SK-N-SH (cell line): ENCODE data around the gene TNS4. TPM values are rescaled to one million over a fixed set of nuclear protein-coding genes. Genes with fewer than 3 reads are reported as not detected.

Source experiments
- CTCF ChIA-PET: fragments of 300-600, 350-600 bp; formaldehyde crosslinking; extraction: SDS; loops from one replicate; lab custom pipeline; 2021; lab: Yijun Ruan, JAX
- POLR2A ChIA-PET: fragments of 350-600 bp; sonication (Branson Sonifier 250); formaldehyde crosslinking; extraction: SDS; loops from one replicate; lab custom pipeline; 2020; ENCODE audit warnings: antibody characterized with exemption, inconsistent platforms; lab: Yijun Ruan, JAX
- DNase-seq: peaks from one replicate; pipeline ENCODE4 v3.0.0; 2012
- H2AFZ ChIP-seq: fragments of 200-600 bp; sonication (generic); 2 replicates; pipeline ENCODE4 v1.8.1; 2016; ENCODE audit warnings: antibody characterized with exemption, mild to moderate bottlenecking, low read depth
- H3F3A ChIP-seq: fragments of 200-600 bp; sonication (generic); replicated peaks from 2 replicates; pipeline ENCODE3; 2016; ENCODE audit warnings: antibody characterized with exemption, mild to moderate bottlenecking; ENCODE audit not compliant: insufficient read depth
- H3K27ac ChIP-seq, 2 experiments: fragments of 200-500 bp in 1 of 2; fragments of 200-600 bp in 1 of 2; sonication (Bioruptor generic) in 1 of 2; sonication (generic), shearing (Covaris generic) in 1 of 2; 2 replicates each; pipeline versions ENCODE4 v1.5.1 to v1.6.1; 2014 to 2016; ENCODE audit warnings: low read depth in 2 of 2, inconsistent platforms in 1 of 2, low read length in 1 of 2, mild to moderate bottlenecking in 1 of 2, mixed read lengths in 1 of 2
- H3K27me3 ChIP-seq: fragments of 200-600 bp; sonication (generic), shearing (Covaris generic); 2 replicates; pipeline ENCODE4 v1.6.1; 2016; ENCODE audit warnings: mixed run types; ENCODE audit not compliant: insufficient read depth
- H3K36me3 ChIP-seq, 2 experiments: fragments of 200-500 bp in 1 of 2; fragments of 200-600 bp in 1 of 2; sonication (Bioruptor generic) in 1 of 2; sonication (generic) in 1 of 2; replicated peaks in 1 of 2; 2 replicates each; pipeline versions ENCODE3 to v1.5.1; 2014 to 2016; ENCODE audit warnings: low read length in 1 of 2, mild to moderate bottlenecking in 1 of 2; ENCODE audit not compliant: insufficient read depth in 2 of 2, control insufficient read depth in 1 of 2
- H3K4me1 ChIP-seq, 2 experiments: fragments of 200-500 bp in 1 of 2; fragments of 200-600 bp in 1 of 2; sonication (Bioruptor generic) in 1 of 2; sonication (generic), shearing (Covaris generic) in 1 of 2; 2 replicates each; pipeline versions ENCODE4 v1.5.1 to v1.6.1; 2014 to 2016; ENCODE audit warnings: low read depth in 1 of 2, low read length in 1 of 2, mixed run types in 1 of 2; ENCODE audit not compliant: insufficient read depth in 2 of 2, control insufficient read depth in 1 of 2
- H3K4me2 ChIP-seq: fragments of 200-600 bp; sonication (generic), shearing (Covaris generic); 2 replicates; pipeline ENCODE4 v1.6.1; 2017; ENCODE audit warnings: mixed run types
- H3K4me3 ChIP-seq, 2 experiments: fragments of 200-500 bp in 1 of 2; fragments of 200-600 bp in 1 of 2; sonication (Bioruptor generic) in 1 of 2; sonication (generic), shearing (Covaris generic) in 1 of 2; 2 replicates each; pipeline versions ENCODE4 v1.5.1 to v1.8.1; 2014 to 2016; ENCODE audit warnings: low read depth in 2 of 2, inconsistent platforms in 1 of 2, low read length in 1 of 2, mild to moderate bottlenecking in 1 of 2, mixed read lengths in 1 of 2, moderate library complexity in 1 of 2
- H3K79me2 ChIP-seq: fragments of 200-600 bp; sonication (generic); 2 replicates; pipeline ENCODE4 v1.8.1; 2017; ENCODE audit warnings: mild to moderate bottlenecking; ENCODE audit not compliant: insufficient read depth
- H3K9ac ChIP-seq: fragments of 200-600 bp; sonication (generic); 2 replicates; pipeline ENCODE4 v1.6.1; 2017; ENCODE audit warnings: mixed run types
- H3K9me2 ChIP-seq: fragments of 200-600 bp; sonication (generic); 2 replicates; pipeline ENCODE4 v1.6.1; 2017; ENCODE audit warnings: mixed run types
- H3K9me3 ChIP-seq: fragments of 200-600 bp; sonication (generic); 2 replicates; pipeline ENCODE4 v1.6.1; 2017; ENCODE audit warnings: mixed run types, mild to moderate bottlenecking, moderate library complexity
- H4K20me1 ChIP-seq: fragments of 200-600 bp; sonication (generic); 2 replicates; pipeline ENCODE4 v1.6.1; 2017; ENCODE audit warnings: mild to moderate bottlenecking, mixed run types; ENCODE audit not compliant: insufficient read depth
- ELF1 ChIP-seq: IDR thresholded peaks from 2 replicates; pipeline ENCODE4 v1.4.0; 2012
- EP300 ChIP-seq, 2 experiments: IDR thresholded peaks; 2 replicates each; pipeline versions ENCODE4 v1.4.0 to v1.6.1; 2012; ENCODE audit warnings: borderline replicate concordance in 1 of 2, low read depth in 1 of 2, low read length in 1 of 2
- FOSL2 ChIP-seq: IDR thresholded peaks from 2 replicates; pipeline ENCODE4 v1.4.0; 2012; ENCODE audit warnings: low read depth, mild to moderate bottlenecking, moderate library complexity, borderline replicate concordance
- FOXM1 ChIP-seq: IDR thresholded peaks from 2 replicates; pipeline ENCODE4 v1.4.0; 2012; ENCODE audit warnings: low read depth, mild to moderate bottlenecking
- GABPA ChIP-seq: IDR thresholded peaks from 2 replicates; pipeline ENCODE4 v1.4.0; 2012; ENCODE audit warnings: low read depth, mild to moderate bottlenecking
- GATA2 ChIP-seq: sonication (generic); formaldehyde crosslinking; IDR thresholded peaks from 2 replicates; pipeline ENCODE4 v1.5.0; 2020; ENCODE audit warnings: mild to moderate bottlenecking, missing genetic modification reagents
- IRF3 ChIP-seq: fragments of 150-350 bp; IDR thresholded peaks from 2 replicates; pipeline ENCODE4 v1.6.1; 2016; ENCODE audit warnings: mild to moderate bottlenecking, low read depth, low read length
- MAX ChIP-seq: IDR thresholded peaks from 2 replicates; pipeline ENCODE4 v1.4.0; 2012; ENCODE audit warnings: low read depth
- MEF2A ChIP-seq: IDR thresholded peaks from 2 replicates; pipeline ENCODE4 v1.4.0; 2012; ENCODE audit warnings: low read depth, borderline replicate concordance
- PBX3 ChIP-seq: IDR thresholded peaks from 2 replicates; pipeline ENCODE4; 2012
- REST ChIP-seq: IDR thresholded peaks from 2 replicates; pipeline ENCODE4 v1.6.1; 2012; ENCODE audit warnings: mild to moderate bottlenecking, low read depth, low read length, moderate library complexity
- RFX5 ChIP-seq: IDR thresholded peaks from 2 replicates; pipeline ENCODE4 v1.6.1; 2012; ENCODE audit warnings: mild to moderate bottlenecking, improper control_type of control experiment, low read length
- RXRA ChIP-seq: IDR thresholded peaks from 2 replicates; pipeline ENCODE4 v1.4.0; 2012; ENCODE audit warnings: low read depth, mild to moderate bottlenecking, borderline replicate concordance
- SIN3A ChIP-seq: IDR thresholded peaks from 2 replicates; pipeline ENCODE4 v1.6.1; 2012; ENCODE audit warnings: low read depth, mild to moderate bottlenecking, low read length, moderate library complexity, borderline replicate concordance
- SMC3 ChIP-seq: IDR thresholded peaks from 2 replicates; pipeline ENCODE4 v1.6.1; 2012; ENCODE audit warnings: low read depth, low read length, improper control_type of control experiment
- TCF12 ChIP-seq: IDR thresholded peaks from 2 replicates; pipeline ENCODE4 v1.4.0; 2012
- TEAD4 ChIP-seq: IDR thresholded peaks from 2 replicates; pipeline ENCODE4 v1.4.0; 2012; ENCODE audit warnings: mild to moderate bottlenecking, borderline replicate concordance; ENCODE audit not compliant: insufficient read depth
- YY1 ChIP-seq: IDR thresholded peaks from 2 replicates; pipeline ENCODE4 v1.4.0; 2012; ENCODE audit warnings: low read depth, mild to moderate bottlenecking
- ZBTB33 ChIP-seq: IDR thresholded peaks from 2 replicates; pipeline ENCODE4 v1.4.0; 2012; ENCODE audit warnings: low read depth, borderline replicate concordance
- WGBS: methylation state at CpG from one replicate; pipeline ENCODE4 v1.1.6; 2017; ENCODE audit warnings: low lambda C conversion rate; 5-methylcytosine and 5-hydroxymethylcytosine counted together
- polyA plus RNA-seq, 3 experiments: library from polyadenylated mRNA; depleted of rRNA; stranded (reverse); fragments of >200 nt; gene quantifications; 2 replicates each; pipeline ENCODE4 v1.2.3, GENCODE V29; 2012

TNS4 gene
- polyA plus RNA-seq, 1 of the 3 experiments (the other 2 are of a cell fraction): not detected

- no peak for DNase-seq
- Histone ChIP-seq H3K4me1 (peaks cover 26 to 67% of the 10 kb centered on the region in 2 experiments), H2AFZ (no peak overlapping the region), H3K36me3 (peaks cover 11 to 30% of the 10 kb centered on the region in 2 experiments), H3K79me2 (peaks cover 28% of the 10 kb centered on the region; the same call in 1 of the 2 replicates), H3K9me2 (no peaks in the 10 kb centered on the region), H3K9me3 (no peaks in the 10 kb centered on the region), H3K4me2 (peak overlapping the region; percentile 53), H3K27ac (peak overlapping the region; percentile 54 to 71), H3K4me3 (no peak overlapping the region), H3F3A (peaks cover 25% of the 10 kb centered on the region), H3K27me3 (no peaks in the 10 kb centered on the region), H3K9ac (no peak overlapping the region; the same call in 1 of the 2 replicates), H4K20me1 (no peaks in the 10 kb centered on the region)
- ChIA-PET POLR2A (interaction anchor here (2.7 kb wide), 1 partner anchor 8 kb away, joined by 15 read pairs; no protein-coding TSS in a partner anchor), CTCF (interaction anchor here (1.0 to 18.2 kb wide), 9 partner anchors 3 to 121 kb away, joined by 3 to 332 read pairs (median 34); partner anchors contain the start of gene IGFBP4)
- 52% methylated on average over 7 of the region's 7 CpGs for WGBS
- no peak for TF ChIP-seq ZBTB33
- TF ChIP-seq FOSL2: peak; percentile 71
These were observed 49.1 kb downstream of the TNS4 start for GRCh38 chr17:40452216-40452787.

- Histone ChIP-seq H3K27me3 (no peaks in the 10 kb centered on the region), H3K4me3 (no peak overlapping the region), H3K9me3 (no peaks in the 10 kb centered on the region), H3K4me1 (peaks cover 26 to 66% of the 10 kb centered on the region in 2 experiments), H3K27ac (peak overlapping the region; percentile 71 to 92), H3K9ac (no peak overlapping the region), H3K79me2 (peaks cover 37% of the 10 kb centered on the region), H2AFZ (no peak overlapping the region), H3K36me3 (peaks cover 5 to 24% of the 10 kb centered on the region in 2 experiments), H4K20me1 (no peaks in the 10 kb centered on the region), H3K9me2 (no peaks in the 10 kb centered on the region), H3K4me2 (peak overlapping the region; percentile 53; the same call in 1 of the 2 replicates), H3F3A (peaks cover 25% of the 10 kb centered on the region)
- DNase-seq: peak; percentile 89
- WGBS: 19% methylated on average over 5 of the region's 6 CpGs
- ChIA-PET POLR2A (interaction anchor here (0.6 to 2.7 kb wide), 3 partner anchors 9 to 48 kb away, joined by 3 to 15 read pairs (median 3); partner anchors contain the start of gene TOP2A), CTCF (interaction anchor here (0.7 to 18.2 kb wide), 19 partner anchors 4 to 1072 kb away, joined by 3 to 332 read pairs (median 6); partner anchors contain the start of gene IGFBP4)
- TF ChIP-seq YY1 (no peak), TEAD4 (peak; percentile 71), RXRA (peak; percentile 81), EP300 (IDR thresholded peaks at IDR 0.05; ENCODE audit: borderline replicate concordance in 1 of 2, low read depth in 1 of 2, low read length in 1 of 2) (peak; percentile 88 to 95), FOXM1 (peak; percentile 27; the same call in 1 of the 2 replicates), PBX3 (peak; percentile 94), GATA2 (CRISPR knock-in tag) (peak; percentile 15; the same call in 1 of the 2 replicates), RFX5 (no peak), REST (peak; percentile 69), MEF2A (no peak; the same call in 1 of the 2 replicates), TCF12 (peak; percentile 100), GABPA (no peak), MAX (peak; percentile 66), ELF1 (peak; percentile 40; the same call in 1 of the 2 replicates), IRF3 (no peak), SMC3 (peak; percentile 23; the same call in 1 of the 2 replicates), SIN3A (peak; percentile 90; the same call in 1 of the 2 replicates)
These were observed 50.0 kb downstream of the TNS4 start for GRCh38 chr17:40451420-40451819.
